HepG2 (cell line): ENCODE results near the gene PLEKHG2. TPM values are rescaled to one million over a fixed set of nuclear protein-coding genes. Genes with fewer than 3 reads are reported as not detected.

ENCODE experiments used
- CAMTA2 ChIP-seq: sonication (generic); formaldehyde crosslinking; IDR thresholded peaks from 2 replicates; pipeline ENCODE4 v1.4.0; 2020; ENCODE audit warnings: mild to moderate bottlenecking, missing genetic modification reagents, borderline replicate concordance
- CBX2 ChIP-seq, 2 experiments: fragments of 200-600 bp in 1 of 2; sonication (generic); formaldehyde crosslinking in 1 of 2; IDR thresholded peaks; 2 replicates each; pipeline versions ENCODE4 v1.7.0 to v1.8.1; 2018 to 2022; ENCODE audit warnings: low read depth in 2 of 2, low read length in 1 of 2, mild to moderate bottlenecking in 1 of 2, missing genetic modification reagents in 1 of 2
- DMAP1 ChIP-seq: IDR thresholded peaks from 2 replicates; pipeline ENCODE4 v1.6.1; 2016
- POLR2AphosphoS5 ChIP-seq: IDR thresholded peaks from 2 replicates; pipeline ENCODE4 v1.6.1; 2012; ENCODE audit warnings: low read depth, low read length
- REPIN1 ChIP-seq: sonication (generic); formaldehyde crosslinking; IDR thresholded peaks from 2 replicates; pipeline ENCODE4 v1.8.0; 2022; ENCODE audit warnings: missing genetic modification reagents, low read depth, mild to moderate bottlenecking, borderline replicate concordance
- SOX6 ChIP-seq, 2 experiments: fragments of 450-650 bp in 1 of 2; sonication (generic) in 1 of 2; formaldehyde crosslinking in 1 of 2; IDR thresholded peaks; 2 replicates each; pipeline versions ENCODE4 v1.4.0 to v1.6.1; 2017 to 2020; ENCODE audit warnings: antibody characterized with exemption in 1 of 2, mild to moderate bottlenecking in 1 of 2, missing genetic modification reagents in 1 of 2
- ZBTB20 ChIP-seq: sonication (generic); formaldehyde crosslinking; IDR thresholded peaks from 2 replicates; pipeline ENCODE4 v1.8.1; 2023; ENCODE audit warnings: missing genetic modification reagents, low read depth, mild to moderate bottlenecking, borderline replicate concordance
- ZFAT ChIP-seq: sonication (generic); formaldehyde crosslinking; conservative IDR thresholded peaks from 2 replicates; pipeline ENCODE4 v1.8.1; 2023; ENCODE audit warnings: missing genetic modification reagents, inconsistent platforms
- ZNF121 ChIP-seq: sonication (generic); formaldehyde crosslinking; IDR thresholded peaks from 2 replicates; pipeline ENCODE4 v1.5.0; 2020; ENCODE audit warnings: mild to moderate bottlenecking, missing genetic modification reagents
- ZNF136 ChIP-seq: sonication (generic); formaldehyde crosslinking; IDR thresholded peaks from 2 replicates; pipeline ENCODE4 v1.8.1; 2022; ENCODE audit warnings: low read depth, mild to moderate bottlenecking, moderate library complexity, missing genetic modification reagents
- ZNF230 ChIP-seq: sonication (generic); formaldehyde crosslinking; IDR thresholded peaks from 2 replicates; pipeline ENCODE4 v1.4.0; 2020; ENCODE audit warnings: mild to moderate bottlenecking, missing genetic modification reagents
- ZNF776 ChIP-seq: sonication (generic); formaldehyde crosslinking; IDR thresholded peaks from 2 replicates; pipeline ENCODE4 v1.4.0; 2020; ENCODE audit warnings: mild to moderate bottlenecking, missing genetic modification reagents
- ZNF891 ChIP-seq: sonication (generic); formaldehyde crosslinking; IDR thresholded peaks from 2 replicates; pipeline ENCODE4 v1.5.0; 2020; ENCODE audit warnings: mild to moderate bottlenecking, missing genetic modification reagents
- polyA plus RNA-seq, 8 experiments: library from polyadenylated mRNA; depleted of rRNA in 3 of 8; stranded (reverse) in 7 of 8; unstranded in 1 of 8; fragments of >200 nt; fragmentation: Illumina TruSeq in 4 of 8; extraction: Trizol in 4 of 8; gene quantifications; 2 replicates each; pipeline versions ENCODE4 v1.2.1 to v1.2.3, GENCODE V29; 2011 to 2016; ENCODE audit warnings: low read depth in 4 of 8, missing spikeins in 1 of 8, mixed read lengths in 1 of 8; ENCODE audit not compliant: insufficient read depth in 1 of 8
- total RNA-seq, 5 experiments: library from RNA; depleted of rRNA; stranded (reverse); fragments of >200 nt; fragmentation: Illumina TruSeq; extraction: Trizol; gene quantifications; 2 replicates each; pipeline ENCODE4 v1.2.3, GENCODE V29; 2016; ENCODE audit warnings: low read depth in 1 of 5
- TF ChIP-seq, protein P1 (sequence below): sonication (generic); formaldehyde crosslinking; conservative IDR thresholded peaks from 2 replicates; pipeline ENCODE4 v1.4.0; 2020; ENCODE audit warnings: missing genetic modification reagents
- TF ChIP-seq, protein P2 (sequence below): sonication (generic); formaldehyde crosslinking; IDR thresholded peaks from 2 replicates; pipeline ENCODE4 v1.4.0; 2020; ENCODE audit warnings: missing genetic modification reagents, mild to moderate bottlenecking, borderline replicate concordance
- TF ChIP-seq, protein P3 (sequence below), 2 experiments: sonication (generic) in 1 of 2; formaldehyde crosslinking in 1 of 2; IDR thresholded peaks; 2 replicates each; pipeline versions ENCODE4 v1.6.1 to v1.9.0; 2014 to 2022; ENCODE audit warnings: antibody characterized with exemption in 1 of 2, borderline replicate concordance in 1 of 2, inconsistent platforms in 1 of 2, low read depth in 1 of 2, missing genetic modification reagents in 1 of 2

PLEKHG2 gene
- total and polyA plus RNA-seq, 2 of the 13 experiments (the other 11 are each of a cell fraction or from before 2014, with no cell fraction given): 3.6 to 6.8 TPM

DNA sequence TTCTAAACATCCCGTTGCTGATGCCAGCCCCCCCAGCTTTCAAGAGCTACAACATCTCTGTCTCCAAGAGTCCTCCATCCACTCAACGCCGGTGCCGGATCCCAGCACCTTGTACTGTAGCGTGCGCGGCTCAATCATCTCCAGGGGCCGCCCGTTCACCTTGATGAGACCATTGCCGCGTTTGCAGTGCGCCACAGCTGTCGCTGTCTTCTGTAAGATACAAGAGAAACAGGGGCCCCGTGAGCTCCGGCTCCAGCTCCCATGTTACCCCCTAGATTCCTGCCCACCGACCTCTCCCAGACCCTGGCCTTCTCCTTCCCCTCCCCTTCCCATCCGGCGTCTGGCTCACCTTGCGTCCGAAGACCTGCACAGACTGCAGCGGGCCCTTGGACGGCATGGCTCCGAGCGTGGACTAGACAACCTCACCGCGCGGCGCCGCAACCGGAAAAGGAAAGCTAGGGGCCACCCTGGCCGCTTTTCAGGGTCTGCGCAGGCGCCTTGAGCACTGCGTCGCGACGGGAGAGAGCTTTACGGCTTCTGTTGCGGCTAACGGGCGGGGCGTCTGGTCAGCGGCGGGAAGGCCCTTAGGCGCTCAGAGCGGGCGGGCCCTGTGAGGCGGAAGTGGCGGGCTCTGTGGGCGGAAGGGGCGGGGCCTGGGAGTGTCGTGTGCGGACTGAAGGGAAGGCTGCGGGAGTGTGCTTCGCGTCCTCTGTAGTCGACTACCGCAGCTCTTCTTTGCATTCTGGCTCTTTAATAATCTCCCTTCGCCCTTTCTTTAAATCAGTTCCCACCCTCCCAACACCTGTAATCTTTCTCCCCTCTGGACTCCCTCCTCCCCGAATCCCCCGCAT, 23.3 kb downstream of the PLEKHG2 start, which contains the start of gene RPS16 (continued):
- no peak for TF ChIP-seq SOX6 (IDR thresholded peaks at IDR 0.05)
- TF ChIP-seq SOX6 (CRISPR knock-in tag; IDR thresholded peaks at IDR 0.05): peak; percentile 48
- TF ChIP-seq DMAP1 (CRISPR knock-in tag): peak; percentile 98
- TF ChIP-seq ZNF891 (CRISPR knock-in tag): peak; percentile 96
- TF ChIP-seq ZNF776 (CRISPR knock-in tag): peak; percentile 84; the same call in 1 of the 2 replicates
- TF ChIP-seq ZNF121 (CRISPR knock-in tag): peak; percentile 35; the same call in 1 of the 2 replicates
- TF ChIP-seq POLR2AphosphoS5: peak; percentile 99
- peak; percentile 95 for TF ChIP-seq ZNF230 (CRISPR knock-in tag)
- peak; percentile 49; the same call in 1 of the 2 replicates for TF ChIP-seq ZBTB20 (CRISPR knock-in tag)
- TF ChIP-seq, protein P1, sequence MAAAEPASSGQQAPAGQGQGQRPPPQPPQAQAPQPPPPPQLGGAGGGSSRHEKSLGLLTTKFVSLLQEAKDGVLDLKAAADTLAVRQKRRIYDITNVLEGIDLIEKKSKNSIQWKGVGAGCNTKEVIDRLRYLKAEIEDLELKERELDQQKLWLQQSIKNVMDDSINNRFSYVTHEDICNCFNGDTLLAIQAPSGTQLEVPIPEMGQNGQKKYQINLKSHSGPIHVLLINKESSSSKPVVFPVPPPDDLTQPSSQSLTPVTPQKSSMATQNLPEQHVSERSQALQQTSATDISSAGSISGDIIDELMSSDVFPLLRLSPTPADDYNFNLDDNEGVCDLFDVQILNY (CRISPR knock-in tag): peak; percentile 91
- TF ChIP-seq, protein P2, sequence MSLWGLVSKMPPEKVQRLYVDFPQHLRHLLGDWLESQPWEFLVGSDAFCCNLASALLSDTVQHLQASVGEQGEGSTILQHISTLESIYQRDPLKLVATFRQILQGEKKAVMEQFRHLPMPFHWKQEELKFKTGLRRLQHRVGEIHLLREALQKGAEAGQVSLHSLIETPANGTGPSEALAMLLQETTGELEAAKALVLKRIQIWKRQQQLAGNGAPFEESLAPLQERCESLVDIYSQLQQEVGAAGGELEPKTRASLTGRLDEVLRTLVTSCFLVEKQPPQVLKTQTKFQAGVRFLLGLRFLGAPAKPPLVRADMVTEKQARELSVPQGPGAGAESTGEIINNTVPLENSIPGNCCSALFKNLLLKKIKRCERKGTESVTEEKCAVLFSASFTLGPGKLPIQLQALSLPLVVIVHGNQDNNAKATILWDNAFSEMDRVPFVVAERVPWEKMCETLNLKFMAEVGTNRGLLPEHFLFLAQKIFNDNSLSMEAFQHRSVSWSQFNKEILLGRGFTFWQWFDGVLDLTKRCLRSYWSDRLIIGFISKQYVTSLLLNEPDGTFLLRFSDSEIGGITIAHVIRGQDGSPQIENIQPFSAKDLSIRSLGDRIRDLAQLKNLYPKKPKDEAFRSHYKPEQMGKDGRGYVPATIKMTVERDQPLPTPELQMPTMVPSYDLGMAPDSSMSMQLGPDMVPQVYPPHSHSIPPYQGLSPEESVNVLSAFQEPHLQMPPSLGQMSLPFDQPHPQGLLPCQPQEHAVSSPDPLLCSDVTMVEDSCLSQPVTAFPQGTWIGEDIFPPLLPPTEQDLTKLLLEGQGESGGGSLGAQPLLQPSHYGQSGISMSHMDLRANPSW (CRISPR knock-in tag): no peak
- TF ChIP-seq ZFAT (CRISPR knock-in tag): no peak
- TF ChIP-seq CAMTA2 (CRISPR knock-in tag): 0 out of 2 replicates have a peak, but pooled peaks have one; percentile 91
- TF ChIP-seq, protein P3, sequence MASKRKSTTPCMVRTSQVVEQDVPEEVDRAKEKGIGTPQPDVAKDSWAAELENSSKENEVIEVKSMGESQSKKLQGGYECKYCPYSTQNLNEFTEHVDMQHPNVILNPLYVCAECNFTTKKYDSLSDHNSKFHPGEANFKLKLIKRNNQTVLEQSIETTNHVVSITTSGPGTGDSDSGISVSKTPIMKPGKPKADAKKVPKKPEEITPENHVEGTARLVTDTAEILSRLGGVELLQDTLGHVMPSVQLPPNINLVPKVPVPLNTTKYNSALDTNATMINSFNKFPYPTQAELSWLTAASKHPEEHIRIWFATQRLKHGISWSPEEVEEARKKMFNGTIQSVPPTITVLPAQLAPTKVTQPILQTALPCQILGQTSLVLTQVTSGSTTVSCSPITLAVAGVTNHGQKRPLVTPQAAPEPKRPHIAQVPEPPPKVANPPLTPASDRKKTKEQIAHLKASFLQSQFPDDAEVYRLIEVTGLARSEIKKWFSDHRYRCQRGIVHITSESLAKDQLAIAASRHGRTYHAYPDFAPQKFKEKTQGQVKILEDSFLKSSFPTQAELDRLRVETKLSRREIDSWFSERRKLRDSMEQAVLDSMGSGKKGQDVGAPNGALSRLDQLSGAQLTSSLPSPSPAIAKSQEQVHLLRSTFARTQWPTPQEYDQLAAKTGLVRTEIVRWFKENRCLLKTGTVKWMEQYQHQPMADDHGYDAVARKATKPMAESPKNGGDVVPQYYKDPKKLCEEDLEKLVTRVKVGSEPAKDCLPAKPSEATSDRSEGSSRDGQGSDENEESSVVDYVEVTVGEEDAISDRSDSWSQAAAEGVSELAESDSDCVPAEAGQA (IDR thresholded peaks at IDR 0.05; ENCODE audit: low read depth): no peak
- TF ChIP-seq, protein P3 (CRISPR knock-in tag; IDR thresholded peaks at IDR 0.05; ENCODE audit: borderline replicate concordance): no peak; the same call in 1 of the 2 replicates
- TF ChIP-seq REPIN1 (CRISPR knock-in tag): peak; percentile 87
- TF ChIP-seq ZNF136 (CRISPR knock-in tag): 0 out of 2 replicates have a peak, but pooled peaks have one; percentile 27
- TF ChIP-seq CBX2 (IDR thresholded peaks at IDR 0.05; ENCODE audit: low read depth, low read length): no peak
- TF ChIP-seq CBX2 (CRISPR knock-in tag; IDR thresholded peaks at IDR 0.05; ENCODE audit: low read depth): no peak
